NCI-H345 (cell line): ENCODE data around the gene TMBIM6.
"Not testable (repeated sequence)": the region's sequence is repeated elsewhere in the genome, so short reads cannot be mapped to it uniquely, and the experiment has no call there.

ENCODE experiments used
- DNase-seq: peaks from one replicate; lab custom pipeline; 2025; lab: John Stamatoyannopoulos, UW

Gene TMBIM6

DNA sequence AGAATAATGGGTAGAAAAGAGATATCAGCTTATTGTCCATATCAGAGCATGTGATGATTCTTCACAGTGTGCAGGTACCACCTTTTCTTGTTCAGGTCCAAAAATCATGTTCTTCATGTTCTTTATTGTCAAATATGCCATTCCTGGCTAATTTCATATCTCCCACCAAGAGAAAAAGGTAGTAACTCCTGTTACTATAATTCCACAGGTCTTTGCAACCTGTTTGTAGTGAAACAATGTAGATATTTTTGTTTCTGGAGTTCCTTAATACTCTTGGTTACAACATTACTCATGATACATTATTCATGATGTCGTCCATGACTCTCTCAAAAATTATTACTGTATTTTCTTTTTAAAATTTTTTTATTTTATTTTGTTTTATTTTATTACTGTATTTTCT is 11.3 kb upstream of the TMBIM6 start:
- no peak for DNase-seq

DNA sequence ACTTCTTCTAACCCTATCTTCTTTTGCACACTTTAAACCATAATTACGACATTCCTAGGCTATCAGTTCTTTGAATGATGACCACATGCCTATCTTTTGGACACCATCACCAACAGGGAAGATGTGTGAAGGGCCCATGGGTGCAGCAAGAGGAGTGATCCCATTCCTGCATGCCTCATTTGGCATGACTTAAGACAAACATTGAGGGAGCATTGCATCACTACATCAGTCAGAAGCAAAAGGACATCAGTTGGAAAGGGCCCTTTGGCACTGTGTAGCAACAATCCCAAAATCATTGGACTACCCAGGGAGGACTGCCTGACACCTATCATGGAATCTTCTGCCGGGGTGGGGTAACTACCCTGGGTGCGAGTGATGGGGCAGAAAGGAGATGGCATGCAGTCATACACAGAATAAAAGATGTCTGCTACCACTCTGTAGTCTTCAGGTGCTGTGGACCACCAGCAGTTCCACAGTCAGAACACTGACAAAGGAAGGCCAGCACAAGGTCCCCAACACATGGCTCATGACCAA is 10.7 kb upstream of the TMBIM6 start:
- no peak for DNase-seq

DNA sequence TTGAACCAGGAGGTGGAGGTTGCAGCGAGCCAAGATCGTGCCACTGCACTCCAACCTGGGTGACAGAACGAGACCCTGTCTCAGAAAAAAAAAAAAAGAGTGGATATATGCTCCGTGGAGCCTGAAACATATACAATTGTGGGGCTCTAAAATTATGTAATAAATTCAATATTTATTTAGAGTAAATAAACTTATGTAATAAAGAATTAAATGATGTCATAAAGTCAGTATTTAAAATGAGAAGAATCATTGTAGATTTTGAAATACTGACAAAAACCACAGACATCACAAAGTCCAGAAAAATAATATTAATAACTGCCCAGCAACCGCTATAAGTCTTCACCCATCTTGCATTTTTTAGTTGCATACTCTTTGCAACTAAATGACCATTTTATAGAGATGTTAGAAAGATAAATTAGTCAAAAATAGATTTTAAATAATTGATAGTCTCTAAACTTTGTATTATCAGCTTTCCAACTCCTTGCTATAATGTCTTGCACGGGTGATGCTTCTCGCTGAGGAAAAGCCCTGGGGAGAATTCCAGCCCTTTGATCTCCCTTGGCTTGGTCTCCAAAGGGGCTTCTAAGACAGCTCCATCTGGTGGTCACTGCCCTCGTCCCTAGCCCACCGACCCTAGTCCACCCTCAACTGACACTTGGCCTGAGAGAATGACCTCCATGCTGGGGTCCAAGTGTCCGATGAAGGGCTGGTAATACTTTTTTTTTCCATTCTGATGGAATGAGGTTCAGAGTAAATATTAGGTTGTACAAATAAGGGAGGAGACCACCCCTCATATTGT is 7.9 kb upstream of the TMBIM6 start:
- no peak for DNase-seq

DNA sequence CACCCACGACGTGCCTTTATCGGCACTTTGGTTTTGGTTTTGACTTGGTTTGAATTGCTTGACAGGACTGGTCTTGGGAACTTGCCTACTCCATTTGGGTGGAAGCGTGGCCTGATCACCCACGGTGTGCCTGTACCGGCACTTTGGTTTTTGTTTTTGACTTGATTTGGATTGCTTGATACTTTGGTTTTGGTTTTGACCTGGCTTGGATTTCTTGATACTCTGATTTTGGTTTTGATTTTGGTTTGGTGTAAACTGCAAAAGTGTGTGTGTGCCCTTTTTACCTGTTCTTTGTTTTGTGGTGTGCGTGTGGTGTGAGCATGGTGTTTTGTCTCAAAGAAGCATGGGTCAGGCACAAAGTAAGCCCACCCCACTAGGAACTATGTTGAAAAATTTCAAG is 6.5 kb upstream of the TMBIM6 start:
- DNase-seq: not testable (repeated sequence)

DNA sequence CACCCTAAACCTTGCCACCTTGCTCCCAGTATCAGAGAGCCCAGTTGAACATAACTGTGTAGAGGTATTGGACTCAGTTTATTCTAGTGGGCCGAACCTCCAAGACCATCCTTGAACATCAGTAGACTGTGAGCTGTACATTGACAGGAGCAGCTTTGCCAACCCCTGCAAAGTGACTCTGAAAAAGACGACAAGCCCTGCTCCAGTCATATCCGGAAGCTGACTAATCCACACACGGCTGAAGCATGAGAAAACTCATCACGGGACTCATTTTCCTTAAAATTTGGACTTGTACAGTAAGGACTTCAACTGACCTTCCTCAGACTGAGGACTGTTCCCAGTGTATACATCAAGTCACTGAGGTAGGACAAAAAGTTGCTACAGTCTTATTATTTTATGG is 2.6 kb upstream of the TMBIM6 start:
- not testable (repeated sequence) for DNase-seq

DNA sequence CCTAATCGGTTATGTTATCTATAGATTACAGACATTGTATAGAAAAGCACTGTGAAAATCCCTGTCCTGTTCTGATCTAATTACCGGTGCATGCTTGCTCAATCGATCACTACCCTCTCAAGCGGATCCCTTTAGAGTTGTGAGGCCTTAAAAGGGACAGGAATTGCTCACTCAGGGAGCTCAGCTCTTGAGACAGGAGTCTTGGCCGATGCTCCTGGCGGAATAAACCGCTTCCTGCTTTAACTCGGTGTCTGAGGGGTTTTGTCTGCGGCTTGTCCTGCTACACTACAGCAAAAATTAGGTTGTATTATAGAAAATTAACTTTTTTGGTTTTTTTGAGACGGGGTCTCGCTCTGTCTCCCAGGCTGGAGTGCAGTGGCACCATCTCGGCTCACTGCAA is 1.1 kb upstream of the TMBIM6 start:
- not testable (repeated sequence) for DNase-seq

DNA sequence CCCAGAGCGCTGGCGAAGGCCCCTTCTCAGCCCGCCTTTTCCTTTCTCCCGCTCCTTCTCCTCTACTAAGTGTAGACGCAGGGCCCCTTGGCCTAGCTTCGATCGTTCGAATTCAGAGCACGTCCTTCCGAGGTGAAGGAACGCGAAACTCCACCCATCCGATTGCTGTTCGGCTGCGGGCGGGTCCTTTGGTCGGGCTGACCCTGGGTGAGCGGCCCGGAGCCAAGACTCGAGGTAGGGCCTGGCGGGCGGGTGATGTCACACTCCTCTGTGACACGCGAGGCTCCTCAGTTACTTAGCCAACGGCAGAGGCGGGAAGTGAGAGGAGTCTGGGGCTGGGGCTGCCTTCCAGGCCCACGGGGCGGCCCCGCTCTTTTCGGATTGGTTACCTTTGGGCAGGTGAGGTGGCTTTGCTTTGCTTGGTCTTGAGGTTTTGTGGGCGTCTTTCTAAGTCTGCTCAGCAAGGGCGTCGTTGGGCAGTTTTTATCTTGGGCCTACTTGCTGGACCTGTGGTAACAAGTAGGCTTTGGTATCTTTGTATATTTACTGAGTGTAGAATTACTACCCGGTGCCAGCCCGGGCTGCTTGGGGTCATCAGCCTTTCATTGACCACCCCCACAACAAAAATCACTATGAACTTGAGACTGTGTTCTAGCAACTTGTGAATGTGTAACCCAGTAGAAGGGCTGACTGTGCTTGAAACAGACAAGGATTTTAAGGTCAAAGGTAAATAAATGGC is 694 bp downstream of the TMBIM6 start:
- peak; percentile 15 for DNase-seq

DNA sequence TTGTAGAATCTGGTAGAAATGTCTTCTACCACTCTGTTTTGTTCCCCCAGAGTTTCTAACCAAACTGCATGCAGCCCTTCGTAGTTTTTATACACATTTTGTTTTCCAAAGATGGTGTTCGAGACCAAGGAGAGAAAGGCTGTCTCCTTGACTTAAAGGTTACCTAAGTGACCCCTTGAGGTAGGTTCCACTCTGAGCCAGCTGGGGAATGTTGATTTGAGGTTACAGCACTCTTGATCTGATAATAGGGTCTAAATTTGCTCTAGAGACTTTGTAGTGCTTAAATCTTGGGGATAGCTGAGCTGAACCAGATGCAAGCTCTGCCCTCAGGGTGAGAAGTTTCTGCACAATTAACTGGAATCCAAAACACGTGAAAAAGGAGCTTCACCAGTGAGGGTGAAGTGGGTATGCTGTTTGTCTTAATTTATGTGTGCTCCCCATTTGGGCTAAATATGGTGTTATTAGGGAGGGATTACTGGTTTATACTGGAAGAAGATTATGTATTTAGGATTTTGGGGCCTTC is 3.1 kb downstream of the TMBIM6 start:
- DNase-seq: no peak

DNA sequence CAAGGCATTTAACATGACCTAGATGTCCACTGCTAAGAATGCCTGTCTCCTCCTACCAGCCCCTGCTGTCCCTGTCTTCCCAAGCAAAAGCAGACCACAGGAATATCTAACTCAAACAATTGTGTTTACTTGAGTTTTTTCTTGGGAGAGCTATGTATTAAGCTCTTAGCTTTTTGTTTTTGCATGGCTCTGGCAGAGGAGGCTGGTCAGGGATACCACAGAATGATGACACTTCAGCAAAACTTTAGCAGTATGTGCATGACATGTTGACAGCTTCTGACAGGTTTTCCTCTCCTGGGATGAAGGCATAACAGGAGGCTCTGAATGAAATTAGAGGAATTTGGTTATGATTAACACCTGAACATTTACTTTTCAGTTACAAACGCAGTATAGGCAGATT is 6.9 kb downstream of the TMBIM6 start:
- no peak for DNase-seq

DNA sequence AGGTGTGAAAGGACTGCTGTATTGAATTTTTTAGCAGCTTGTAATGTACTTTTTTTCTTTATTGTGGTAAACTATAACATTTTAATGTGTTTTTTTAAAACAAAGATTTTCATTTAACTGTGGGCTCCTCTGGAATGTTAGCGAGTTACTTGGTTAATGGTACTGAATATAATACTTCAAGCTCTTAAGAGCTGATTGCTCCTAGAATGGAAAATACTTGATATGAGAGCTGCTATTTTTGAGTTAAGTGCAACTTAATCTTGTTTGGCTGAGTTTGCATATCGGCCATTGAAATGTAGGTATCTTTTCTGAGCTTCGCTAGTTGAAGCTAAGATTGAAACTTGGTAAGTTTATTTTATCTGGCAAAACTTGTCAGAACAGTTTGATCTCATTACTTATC is 7.4 kb downstream of the TMBIM6 start:
- DNase-seq: no peak

DNA sequence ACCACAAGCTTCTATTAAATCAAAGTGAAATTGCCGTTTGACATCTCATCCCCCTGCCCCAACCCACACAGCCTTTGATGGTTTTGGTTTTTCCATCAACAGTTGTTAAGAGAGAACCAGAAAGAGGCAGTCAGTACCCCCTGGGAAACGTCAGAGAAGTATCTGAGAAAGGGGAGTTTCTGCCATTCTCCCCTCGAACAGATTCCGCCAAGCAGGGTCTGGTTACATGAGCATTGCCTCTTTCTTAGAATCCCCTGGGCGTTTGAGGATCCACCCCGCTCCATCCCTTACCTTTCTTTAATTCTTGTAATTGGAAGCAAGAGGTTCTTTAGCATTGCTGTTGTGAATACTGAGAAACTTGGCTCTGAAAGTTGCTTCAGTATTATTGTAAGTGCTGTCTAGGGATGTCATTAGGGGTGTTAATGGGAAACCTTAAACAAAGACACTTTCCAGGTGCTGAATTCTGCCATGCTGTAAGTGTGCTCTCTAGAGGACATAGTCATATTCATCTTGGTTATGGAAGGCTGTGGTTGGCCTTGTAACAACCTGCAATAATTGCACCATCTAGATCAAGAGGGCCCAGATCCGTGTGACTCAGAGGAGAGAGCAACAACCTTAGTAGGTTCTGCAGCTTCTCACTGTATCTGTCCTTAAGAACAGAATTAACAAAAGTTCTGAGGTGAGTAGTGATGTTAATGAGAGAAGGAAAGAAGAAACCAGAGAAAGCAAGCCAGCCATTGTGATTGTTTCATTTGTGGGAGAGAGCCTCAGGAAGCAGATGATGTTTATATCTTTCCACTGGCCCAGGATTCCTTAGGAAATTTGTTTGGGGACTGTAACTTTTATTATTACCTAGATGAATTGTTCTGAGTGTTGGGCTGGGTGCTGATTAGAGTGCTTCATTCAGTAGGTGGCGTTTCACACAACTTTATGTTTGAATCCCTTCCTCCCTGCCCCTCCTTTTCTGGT is 9.0 kb downstream of the TMBIM6 start:
- no peak for DNase-seq

DNA sequence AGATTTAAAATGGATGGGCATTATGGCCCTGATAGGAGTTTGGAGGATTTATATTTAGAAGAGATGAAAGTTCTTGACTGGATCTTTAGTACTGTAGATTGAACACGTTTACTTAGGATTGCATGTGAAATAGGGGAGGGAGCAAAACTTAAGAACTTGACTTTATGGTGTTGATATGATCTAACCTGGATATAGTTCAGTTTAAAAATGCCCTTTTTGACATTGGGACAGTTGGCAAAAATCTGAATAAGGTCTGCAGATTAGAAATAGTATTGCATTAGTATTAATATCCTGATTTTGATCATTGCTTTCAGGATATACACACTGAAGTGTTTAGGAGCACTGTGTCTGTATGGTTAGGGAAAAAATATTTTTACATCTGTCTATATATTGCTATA is 9.6 kb downstream of the TMBIM6 start:
- DNase-seq: no peak

DNA sequence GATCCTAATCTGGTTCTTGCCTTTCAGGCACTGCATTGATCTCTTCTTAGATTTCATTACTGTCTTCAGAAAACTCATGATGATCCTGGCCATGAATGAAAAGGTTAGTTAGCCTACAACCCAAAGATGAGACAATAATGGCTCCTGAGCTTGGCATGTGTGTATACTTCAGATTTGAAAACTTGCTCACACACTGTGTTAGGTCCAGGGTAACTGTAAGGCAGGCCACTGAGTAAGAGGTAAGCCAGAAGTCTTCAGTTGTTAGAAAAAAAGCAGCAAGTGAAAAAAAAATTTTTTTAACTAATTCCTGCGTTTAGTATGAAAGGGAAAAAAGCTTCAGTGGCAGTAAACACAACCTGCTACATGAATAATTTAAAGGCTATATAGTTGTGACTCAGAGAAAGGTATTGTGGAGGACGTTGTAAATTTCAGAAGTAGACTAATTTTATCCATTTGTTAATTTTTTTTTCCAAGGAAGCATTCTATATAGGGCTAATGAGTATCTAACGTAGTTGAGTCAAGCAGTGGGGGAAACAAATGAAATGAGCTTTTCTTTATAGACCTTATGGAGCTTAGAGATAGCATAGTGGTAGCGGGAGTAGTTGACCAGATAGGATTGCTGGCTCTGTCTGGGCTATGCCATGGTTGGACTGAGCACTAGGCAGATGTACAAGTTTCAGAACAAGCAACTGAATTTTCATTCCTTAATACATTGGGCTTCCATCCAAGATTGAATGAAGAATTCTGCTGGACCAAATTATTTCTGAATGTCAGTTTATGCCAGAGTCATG is 20.5 kb downstream of the TMBIM6 start:
- DNase-seq: no peak

DNA sequence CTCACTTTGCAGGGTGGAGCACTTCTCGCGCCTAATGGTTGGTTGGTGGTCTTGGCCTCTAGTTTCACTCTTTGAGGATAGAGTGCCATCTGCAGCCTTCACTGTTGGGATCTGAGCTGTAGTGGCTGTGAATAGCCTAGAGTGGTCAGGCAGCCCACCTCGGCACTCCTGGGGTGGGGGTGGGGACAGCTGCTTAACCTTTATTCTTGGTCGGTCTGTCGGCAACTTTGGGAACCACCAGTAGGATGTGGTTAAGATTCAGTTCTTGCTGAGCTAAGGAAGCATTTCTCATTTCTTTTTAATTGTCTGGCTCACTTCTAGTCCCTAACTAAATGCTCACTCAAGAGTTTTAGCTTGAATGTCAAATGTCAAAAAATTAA is 21.1 kb downstream of the TMBIM6 start:
- no peak for DNase-seq

DNA sequence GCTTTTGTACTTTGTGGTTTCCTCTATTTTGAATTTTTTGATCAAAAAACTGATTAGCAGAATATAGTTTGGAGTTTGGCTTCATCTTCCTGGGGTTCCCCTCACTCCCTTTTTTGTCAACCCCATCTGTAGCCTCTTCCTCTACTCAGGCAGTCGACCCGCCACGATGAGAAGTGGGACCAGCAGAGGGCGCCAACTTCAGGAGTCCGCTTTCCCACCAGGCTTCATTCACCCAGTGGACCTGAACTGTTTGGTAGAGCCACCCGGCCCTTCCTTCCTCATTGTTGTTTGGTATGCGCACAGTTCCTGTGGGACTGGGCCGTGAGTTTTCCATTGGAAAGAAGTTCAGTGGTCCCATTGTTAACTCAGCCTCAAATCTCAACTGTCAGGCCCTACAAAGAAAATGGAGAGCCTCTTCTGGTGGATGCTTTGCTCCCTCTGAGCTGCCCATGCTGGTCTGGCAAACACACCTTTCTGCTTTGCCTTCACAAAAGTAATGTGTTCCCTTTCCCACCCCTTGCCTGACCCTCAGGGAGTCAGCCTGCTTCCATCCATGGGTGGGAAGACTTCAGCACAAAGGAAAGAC is 21.7 kb downstream of the TMBIM6 start:
- DNase-seq: no peak

DNA sequence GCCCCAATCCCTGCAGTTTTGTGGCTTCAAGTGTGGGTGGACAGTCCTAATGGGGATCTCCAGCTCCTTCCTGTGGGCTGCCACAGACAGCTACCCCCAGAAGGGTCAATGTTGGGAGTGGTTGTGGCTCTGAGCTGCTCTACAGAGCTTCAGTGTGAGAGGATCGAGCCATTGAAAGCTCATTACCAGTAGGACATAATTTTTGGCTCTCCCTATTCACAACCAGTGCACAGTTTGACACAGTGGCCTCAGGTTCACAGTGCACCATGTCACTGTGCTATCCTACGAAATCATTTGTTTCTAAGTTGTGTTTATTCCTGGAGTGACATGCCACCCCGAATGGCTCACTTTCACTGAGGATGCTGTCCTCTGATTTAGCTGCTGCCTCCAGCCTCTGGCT is 22.8 kb downstream of the TMBIM6 start:
- DNase-seq: no peak

DNA sequence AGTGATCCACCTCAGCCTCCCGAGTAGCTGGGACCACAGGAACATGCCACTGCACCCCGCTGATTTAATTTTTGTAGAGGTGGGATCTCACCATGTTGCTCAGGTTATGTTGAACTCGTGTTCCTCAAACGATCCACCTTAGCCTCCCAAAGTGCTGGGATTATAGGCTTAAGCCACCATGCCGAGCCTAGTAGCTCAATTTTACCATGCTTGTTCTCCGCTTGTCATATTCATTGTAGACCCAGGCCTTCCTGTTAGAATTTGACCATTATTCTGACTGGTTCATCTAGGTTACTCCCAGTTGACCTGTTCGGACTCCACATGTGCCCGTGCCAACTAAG is 24.7 kb downstream of the TMBIM6 start:
- DNase-seq: no peak

DNA sequence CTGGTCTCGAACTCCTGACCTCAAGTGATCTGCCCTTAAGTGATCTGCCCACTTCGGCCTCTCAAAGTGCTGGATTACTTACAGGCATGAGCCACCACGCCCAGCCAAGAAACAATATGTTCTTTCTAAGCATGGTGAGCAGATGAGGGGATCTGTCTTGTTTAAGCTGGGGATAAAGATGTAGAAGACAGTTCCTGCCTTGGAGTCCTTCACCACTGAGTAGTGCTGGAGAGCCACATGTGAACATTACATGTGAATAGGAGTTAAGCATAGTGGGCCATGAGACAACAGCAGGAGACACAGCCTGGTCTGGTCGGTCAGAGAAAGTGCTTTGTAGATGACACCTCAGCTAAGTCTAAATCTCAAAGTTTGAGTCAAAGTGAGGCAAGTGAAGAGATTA is 26.0 kb downstream of the TMBIM6 start:
- DNase-seq: no peak

DNA sequence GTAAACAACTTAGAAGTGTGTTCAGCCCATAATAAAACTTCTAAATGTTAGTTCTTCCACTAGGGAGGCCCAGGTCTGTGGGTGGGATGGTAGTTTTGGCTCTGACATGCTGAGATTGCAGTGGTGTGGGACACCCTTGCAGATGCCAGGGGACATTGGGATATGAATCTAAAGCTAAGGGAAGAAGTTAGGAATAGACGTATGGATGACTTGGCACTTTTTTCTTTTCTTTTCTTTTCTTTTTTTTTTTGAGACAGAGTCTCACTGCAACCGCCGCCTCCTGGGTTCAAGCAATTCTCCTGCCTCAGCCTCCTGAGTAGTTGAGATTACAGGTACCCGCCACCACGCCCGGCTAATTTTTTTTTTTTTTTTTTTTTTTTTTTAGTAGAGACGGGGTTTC is 31.7 kb downstream of the TMBIM6 start:
- DNase-seq: not testable (repeated sequence)

DNA sequence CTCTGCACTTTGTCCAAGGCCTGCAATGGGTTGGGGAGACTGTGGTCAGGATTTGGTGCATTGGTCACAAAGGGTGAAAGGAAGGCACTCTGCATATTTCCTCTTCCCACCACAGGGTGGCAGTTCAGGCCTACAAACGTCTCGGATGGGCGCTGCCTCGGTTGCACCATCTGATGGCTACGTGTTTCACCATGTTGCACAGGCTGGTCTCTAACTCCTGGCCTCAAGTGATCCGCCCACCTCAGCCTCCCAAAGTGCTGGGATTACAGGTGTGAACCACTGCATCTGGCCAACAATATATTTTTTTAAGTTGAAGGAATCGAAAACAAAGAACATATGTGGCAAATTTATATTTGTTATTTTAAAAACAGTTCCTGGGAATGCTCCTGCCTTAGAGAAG is 35.1 kb downstream of the TMBIM6 start:
- DNase-seq: peak; percentile 4

DNA sequence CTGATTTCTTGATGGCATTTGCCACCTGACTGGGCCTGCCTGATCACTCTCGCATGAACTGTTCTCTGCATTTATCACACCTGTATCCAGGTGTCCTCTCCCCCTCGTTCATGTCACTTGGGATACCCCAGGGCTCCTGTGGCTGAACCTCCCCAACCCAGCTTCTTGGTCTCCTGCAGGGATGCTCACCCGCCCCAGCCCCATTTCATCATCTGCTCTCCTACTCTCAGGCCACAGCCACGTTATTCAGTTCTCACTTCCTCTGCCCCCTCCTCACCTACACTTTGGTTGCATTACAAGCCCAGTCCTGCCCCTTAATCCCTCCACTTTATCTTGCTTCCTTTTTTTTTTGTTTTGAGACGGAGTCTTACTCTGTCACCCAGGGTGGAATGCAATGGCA is 35.5 kb downstream of the TMBIM6 start:
- no peak for DNase-seq
